HG03565 (cell line): ENCODE data around the gene ARHGAP29.

Experiments used
- ATAC-seq: cut with Tn5 transposase; IDR thresholded peaks from one replicate; pipeline ENCODE4 v1.9.1; 2021; ENCODE audit warnings: mild to moderate bottlenecking, moderate library complexity; ENCODE audit not compliant: unreplicated experiment

Gene ARHGAP29

DNA sequence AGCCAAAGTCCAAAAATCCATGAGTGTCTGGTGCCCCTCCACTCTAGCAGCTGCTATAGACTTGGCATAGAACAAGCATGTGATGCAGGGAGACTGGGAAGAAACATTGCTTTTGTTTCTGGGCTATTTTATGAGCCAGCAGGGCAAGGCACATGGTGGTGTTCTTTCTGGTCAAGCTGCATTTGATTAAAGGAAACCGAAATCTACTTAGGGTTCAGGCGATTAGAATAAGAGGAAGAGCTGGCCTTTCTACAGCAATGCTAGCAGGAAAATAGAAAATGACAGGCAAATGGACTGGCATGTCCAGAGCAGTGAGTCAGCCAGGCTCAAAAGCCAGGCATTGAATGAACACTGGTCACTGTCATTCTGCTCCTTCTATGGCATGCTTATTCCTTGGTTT is 28.5 kb upstream of the ARHGAP29 start:
- no peak for ATAC-seq

DNA sequence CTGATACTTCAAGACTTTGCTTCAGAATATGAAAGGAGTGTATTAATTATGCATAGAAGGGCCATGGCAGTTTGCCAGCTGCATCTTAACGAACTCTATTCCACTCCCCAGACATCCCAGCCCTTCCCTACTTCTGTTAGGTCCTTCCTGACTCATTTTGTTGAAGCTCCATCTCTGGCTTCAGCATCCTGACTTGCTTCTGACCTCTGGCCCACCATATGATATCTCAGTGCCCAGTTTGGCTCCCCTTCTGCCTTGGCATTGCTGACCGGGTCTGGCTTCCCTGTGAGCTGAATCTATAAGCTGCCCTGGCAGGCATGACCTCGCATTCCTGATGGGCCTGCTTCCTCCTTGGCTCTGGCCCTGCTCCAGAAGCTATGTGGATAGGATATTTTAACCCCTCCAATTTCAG is 27.6 kb upstream of the ARHGAP29 start:
- ATAC-seq: no peak

DNA sequence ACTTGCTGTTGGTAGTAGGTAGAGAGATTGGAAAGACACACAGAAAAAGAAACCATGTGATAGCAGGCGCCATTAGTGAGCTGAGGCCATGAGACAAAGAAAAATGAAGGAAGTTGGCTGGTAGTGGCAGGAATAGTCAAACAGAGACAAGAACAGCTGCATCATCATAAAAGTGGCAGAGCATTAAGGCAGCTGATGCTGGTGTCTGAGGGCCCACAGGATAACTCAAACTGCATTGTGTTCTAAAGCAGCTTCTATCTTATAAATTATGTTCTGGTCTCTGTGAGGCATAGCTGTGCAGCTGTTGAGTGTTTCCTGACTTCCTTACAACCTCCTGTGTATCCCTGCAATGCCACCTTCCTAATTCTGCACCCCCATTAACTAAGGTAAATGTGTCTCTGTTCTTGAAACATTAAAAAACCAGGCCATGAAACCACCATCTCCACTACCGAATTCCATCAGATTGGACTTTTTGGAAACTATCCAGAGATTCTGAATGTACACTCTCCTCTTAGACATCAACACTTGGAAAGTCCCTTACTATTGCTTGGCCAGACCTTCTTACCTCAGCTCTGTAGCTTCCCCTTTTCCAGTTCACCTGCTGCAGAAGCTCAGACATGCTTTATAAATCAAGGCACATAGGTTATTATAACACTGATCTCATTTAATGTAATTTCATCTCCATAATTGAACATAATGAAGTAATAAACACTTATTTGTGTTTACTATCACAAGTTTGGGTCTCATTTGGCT is 23.4 kb upstream of the ARHGAP29 start:
- ATAC-seq: no peak

DNA sequence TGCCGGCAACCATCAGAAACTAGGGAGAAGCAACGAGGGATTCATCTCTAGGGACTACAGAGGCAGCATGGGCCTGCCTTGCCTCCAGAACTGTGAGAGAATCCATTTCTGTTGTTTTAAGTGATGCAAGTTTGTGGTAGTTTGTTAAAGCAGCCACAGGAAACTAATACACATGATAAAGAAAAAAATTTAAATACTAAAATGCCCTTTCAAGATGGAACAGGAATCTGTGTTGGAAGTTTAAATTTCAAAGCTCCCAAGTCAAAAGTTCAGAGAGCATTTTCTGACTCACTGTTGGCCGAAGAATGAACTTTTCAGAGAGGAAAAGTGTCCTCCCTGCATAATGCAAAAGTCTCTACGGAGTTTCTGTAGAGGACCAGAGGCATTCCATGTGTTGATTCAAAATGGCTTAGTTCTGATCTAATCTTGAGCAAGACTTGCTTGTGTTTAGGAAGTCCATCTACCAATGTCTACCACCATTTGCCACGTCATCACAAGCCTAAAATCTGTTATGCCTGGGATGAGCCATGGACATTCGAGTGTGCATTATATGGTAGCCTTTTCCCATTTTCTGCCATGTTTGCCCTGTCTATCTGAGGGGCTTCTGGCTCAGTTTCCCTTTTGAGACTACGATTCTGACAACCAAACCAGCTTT is 22.4 kb upstream of the ARHGAP29 start:
- ATAC-seq: no peak

DNA sequence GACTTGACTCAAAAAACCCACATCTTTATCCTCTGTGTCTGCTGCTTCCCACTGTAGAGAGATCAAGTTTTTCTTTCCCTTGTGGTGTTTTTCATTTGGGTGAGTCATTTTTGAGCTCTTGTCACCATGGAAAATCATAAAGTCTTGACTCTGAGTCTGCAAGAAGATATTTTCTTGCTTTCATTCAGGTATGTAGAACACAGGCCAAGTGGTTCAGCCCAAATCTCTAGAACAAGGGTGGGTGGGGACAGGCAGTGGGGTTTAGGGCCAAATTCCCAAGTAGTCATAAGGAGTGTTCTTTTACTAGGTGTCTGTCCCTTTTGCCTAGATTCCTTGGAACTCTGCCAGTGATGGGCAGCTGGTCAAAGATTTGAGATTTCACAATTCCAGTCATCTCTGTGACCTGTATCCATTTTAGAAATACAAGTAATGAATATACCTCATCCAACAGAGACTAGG is 21.5 kb upstream of the ARHGAP29 start:
- ATAC-seq: no peak

DNA sequence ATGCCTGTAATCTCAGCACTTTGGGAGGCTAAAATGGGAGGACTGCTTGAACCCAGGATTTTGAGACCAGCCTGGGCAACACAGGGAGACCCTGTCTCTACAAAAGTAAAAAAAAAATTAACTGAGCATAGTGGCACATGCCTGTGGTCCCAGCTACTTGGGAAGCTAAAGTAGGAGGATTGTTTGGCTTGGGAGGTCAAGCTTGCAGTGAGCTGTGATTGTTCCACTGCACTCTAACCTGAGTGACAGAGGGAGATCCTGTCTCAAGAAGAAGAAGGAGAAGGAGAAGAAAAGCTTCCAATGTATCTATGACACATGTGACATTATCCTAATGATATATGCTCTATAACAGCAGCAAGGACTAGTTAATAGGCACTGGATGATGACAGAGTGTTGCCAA is 20.1 kb upstream of the ARHGAP29 start:
- no peak for ATAC-seq

DNA sequence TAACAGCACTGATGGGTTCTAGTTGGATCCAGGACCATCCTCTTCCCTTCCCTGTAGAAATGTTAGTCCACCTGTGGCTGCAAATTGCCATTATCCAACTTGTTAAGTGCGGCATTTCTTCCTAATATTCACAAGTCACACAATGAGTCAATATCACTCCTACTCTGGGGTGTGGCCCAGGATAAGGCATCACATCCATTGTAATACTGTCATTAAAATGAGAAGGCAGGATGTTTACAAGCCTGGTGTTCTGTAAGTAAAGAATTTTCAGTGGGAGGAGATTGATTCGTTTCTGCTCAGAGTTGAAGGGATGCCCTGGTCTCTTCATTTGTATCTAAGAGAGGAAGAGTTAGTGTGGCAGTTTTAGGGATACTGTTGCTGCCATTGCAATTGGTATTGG is 18.1 kb upstream of the ARHGAP29 start:
- ATAC-seq: no peak

DNA sequence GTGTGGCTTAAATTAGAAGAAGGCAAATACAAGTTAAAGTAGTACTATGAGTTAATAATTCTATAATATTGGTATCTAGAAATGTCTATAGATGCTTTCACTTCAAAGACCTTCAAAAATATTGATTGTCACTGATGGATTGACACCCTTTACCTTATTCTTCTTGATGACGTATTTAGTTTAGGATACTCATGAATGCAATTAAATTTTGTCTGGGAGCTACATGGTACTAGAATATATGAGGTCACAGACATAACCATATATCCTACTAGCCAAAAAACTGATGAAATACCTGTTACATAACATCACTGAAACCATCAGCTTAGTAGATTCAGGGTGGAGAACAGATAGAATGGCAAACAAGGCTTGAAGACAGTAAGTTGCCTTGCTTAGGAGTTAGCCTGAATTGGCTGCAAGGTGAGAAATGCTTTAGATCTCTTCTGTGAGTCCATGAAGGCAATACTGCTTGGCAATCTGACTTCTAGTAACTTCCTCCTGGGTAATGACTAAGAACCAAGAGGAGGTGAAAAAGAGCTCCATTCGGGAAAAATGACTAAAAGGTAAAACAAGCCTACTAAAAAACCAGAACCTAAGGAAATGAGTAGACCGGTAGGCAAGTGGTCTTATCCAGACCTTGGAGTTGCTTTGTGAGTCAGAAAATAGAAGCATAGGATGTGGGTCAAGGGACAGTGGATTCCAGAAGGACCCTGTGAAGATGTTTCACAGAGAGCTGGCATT is 16.9 kb upstream of the ARHGAP29 start:
- no peak for ATAC-seq

DNA sequence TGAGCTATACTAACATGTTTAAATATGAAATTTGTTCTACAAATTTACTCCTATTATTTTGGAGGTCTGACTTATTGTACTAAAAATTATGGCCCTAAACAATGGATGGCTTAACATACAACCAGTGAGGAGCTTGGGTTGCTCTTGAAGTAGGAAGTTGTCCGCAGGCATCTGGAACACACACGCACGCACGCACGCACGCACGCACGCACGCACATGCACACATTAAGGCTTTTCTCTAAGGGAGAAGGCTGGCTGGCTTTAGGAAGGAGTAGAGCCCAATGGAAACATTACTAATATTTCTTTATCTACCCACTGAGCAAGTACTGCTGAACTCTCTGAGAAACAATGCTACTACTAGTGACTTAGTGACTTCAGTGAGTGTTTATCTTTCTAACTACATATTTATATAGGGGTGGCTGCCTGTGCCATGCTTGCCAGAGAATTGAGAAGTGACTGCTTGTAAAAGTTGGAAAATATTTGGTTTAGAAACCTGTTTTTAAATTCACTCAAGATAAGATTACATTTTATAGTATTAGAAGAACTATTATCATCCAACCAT is 16.2 kb upstream of the ARHGAP29 start:
- ATAC-seq: no peak

DNA sequence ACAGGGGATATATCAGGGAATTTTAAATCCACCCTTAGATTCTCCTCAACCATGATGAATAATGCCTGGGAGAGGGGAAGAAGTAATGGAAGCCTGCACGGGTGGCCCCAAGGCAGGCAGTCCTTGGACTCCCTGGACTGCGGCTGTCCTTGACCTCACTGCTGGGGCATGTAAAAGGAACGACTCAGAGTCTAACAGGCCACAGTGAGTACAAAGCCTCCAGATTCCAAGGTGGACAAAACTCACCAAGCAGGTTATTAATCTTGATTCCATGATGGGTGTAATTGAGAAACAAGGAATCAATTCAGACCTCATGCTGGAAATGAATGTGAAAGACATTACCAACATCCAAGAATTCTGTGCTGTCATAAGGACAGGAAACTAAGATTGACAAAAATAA is 13.0 kb upstream of the ARHGAP29 start:
- ATAC-seq: no peak

DNA sequence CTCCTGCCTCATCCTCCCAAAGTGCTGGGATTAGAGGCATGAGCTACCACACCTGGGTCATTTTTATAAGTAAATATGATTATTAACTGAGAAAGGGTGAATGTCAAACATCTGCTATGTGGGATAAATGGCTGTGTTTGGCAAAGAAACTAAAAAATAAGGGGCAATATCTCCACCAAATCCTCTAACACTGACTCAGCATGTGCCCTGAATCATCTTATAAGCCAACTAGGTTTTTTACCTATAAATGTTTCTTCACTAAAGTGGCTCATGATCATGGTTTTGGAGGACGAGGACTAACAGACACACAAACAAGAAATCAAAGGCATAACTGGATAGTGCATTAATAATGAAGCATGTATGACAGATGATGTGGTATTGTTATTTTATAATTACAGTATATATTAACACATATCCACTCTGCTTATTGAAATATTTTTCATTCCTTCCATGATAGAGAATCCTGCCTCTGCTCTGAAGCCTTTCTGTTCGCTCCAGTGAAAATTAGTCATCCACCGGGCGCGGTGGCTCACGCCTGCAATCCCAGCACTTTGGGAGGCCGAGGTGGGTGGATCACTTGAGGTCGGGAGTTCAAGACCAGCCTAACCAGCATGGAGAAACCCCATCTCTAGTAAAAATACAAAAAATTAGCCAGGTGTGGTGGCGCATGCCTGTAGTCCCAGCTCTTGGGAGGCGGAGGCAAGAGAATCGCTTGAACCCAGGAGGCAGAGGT is 11.7 kb upstream of the ARHGAP29 start:
- ATAC-seq: no peak

DNA sequence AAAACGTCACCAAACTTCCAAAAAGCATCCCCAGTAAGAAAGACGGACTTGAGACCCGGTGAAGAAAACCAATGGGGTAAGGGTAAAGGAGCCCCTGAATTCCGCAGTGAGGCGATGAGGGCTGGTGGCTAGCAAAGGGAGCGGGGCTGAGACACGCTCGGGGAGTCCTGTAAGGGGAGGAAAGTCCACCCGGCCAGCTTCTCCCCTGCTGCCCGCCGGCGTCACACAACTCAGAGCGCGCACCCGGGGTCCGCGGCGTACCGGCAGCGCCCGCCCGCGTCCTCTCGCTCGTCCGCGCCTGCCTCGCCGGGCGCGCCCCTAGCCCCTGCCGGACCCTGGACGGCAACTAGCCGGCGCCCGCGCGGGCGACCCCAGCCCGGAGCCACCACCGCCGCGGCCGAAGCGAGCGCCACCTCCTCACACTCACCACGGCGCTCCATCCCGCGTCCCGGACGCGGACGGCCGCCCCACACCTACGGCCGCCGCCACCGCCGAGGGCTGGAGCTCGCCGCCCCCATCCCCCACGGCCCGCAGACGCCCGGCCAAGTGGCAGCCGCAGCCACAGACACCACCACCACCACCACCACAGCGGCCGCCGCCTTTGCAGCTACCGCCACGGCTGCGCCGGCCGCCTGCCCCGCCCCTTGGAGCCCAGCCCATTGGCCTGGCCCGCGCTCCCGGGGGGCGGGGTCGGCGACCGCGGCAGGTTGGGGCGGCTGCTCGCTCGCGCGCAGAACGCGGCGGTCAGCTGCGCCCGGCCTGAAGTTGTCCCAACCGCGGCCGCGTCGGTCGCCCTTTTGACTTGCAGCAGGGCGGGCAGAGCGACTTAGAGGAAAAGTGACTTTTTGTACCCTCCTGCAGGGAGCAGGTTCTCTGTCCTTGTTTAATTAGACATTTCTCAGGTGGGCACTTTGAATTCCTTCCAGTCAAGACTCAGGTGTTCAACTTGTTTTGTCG is 10.0 kb upstream of the ARHGAP29 start:
- peak; percentile 77 for ATAC-seq

DNA sequence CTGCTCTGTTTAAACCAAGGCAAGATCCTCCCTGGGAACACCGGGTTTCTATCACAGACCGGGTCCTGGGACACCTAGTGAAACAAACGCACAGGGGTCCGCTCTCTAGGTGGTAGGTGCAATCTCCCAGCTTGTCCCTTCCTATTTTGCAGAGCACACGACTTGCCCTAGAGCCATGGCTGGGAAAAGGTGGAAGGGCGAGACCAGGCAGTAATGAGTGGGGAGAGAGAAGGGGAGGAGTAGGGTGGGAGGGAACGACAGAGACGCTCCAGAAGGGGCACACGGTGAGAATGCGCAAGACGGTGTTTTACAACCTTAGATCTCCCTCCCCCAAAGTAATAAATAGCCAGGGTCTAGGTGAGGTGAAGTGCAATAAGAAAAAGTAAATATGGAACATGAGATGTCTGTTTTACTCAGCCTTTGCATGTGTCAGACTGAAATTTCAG is 9.3 kb upstream of the ARHGAP29 start:
- ATAC-seq: no peak

DNA sequence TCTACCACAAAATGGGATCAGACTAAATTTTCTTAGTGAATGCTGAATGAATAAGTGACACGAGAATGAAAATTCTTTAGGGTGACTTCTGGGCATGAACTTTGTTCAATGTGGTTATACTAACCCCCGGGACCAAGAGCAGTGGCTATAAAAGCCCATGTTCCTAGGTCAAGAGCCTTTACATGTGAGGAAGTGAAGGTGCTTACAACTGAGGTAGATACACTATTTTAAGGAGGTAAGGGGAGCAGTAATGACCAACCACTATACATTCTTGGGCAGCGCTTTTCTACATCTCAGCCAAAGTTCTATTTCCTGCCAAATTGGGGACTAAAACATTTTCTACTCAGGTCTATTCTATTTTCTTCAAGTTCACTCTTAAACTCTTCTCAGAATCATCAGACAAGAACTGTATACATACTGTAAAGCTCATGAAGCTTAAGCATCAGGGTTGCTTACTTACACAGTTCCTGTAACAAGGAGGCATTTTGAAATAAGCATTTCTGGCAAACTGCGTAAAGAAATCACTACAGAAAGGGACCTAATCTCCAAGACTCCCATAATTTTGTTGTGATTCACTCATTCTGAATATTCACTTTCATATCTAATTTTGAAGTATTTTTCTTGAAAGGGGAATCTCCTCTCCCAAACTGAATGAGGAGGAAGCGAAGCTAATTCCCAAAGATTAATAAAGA is 8.5 kb upstream of the ARHGAP29 start:
- ATAC-seq: no peak

DNA sequence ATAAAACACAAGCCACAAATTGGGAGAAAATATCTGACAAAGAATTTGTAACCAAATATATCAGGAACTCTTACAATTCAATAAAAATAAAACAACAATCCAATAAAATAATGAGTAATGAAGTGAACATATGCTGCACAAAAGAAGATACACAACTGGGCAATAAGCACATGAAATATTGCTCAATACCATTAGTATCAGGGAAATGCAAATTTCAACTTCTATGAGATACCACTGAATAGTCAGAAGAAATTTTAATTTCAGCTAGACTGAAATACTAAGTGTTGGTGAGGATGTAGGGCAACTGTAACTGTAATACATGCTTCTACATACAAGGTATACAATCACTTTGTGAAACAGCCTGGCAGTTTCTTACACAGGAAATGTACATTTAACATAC is 7.4 kb upstream of the ARHGAP29 start:
- ATAC-seq: no peak

DNA sequence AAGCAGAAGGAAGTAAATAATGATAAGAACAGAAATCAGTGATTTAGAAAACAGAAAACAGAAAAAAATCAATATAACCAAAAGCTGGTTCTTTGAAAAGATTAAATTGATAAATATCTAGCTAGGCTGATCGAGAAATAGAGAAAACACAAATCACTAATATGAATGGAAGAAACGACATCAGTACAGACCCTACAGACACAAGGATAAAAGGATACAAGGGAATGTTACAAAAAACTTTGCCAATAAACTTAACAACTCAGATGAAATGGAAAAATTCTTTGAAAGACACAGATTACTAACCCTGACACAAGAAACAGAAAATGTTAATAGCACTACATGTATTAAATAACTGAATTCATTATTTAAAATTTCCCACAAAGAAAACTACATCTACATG is 6.3 kb upstream of the ARHGAP29 start:
- ATAC-seq: no peak

DNA sequence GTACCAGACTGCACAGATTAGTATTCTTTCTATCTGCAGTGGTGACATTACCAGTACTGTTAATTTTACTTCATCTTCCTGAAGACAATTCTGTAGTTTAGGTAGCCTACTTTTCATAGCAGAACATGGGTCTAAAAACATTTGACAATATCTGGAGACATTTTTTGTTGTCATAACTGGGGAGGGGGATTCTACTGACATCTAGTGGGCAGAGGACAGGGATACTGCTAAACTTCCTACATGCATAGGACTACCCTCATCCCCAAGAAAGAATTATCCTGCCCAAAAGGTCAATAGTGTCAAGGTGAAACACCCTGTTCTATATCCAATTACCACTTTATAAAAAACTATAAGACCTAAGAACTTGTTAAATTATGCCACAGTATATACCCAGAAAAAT is 3.4 kb upstream of the ARHGAP29 start:
- ATAC-seq: no peak

DNA sequence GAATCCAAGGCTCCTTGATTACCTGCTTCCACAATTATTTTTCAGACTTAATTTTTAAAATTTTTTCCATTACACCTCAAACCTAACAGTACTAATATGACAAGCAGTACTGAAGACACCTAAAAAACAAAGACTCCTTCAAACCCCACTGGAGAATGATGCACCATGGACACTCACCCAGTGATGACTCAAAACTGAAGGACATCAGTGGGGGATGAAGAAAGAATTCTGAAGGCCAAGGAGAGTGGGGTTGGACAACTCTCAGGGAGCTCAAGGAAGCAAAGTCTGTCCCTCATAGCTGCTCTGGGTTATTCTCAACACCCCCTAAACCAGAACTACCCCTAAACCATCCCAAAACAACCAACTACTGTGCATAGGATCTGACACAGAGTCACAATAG is 2.4 kb upstream of the ARHGAP29 start:
- no peak for ATAC-seq

DNA sequence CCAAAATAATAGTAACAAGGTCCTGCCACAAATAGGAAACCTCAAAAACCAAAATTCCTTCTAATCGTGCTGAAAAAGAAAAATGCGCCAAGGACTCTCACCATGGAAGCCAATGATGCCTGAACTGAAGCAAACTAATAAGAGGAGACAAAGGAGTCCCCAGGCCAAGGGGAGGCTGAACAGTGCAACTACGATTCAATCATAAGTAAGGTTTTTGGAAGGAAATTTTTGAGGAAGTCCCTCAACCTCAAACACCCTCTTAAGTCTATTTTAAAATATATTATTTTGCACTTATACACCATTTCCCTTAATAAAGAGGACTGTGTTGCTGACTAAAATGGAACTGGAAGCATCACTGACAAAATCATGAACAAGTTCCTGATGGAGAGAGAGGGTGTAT is 1.7 kb upstream of the ARHGAP29 start:
- no peak for ATAC-seq
